ENCODE measurements around the gene NEDD9.

NEDD9 gene

DNA sequence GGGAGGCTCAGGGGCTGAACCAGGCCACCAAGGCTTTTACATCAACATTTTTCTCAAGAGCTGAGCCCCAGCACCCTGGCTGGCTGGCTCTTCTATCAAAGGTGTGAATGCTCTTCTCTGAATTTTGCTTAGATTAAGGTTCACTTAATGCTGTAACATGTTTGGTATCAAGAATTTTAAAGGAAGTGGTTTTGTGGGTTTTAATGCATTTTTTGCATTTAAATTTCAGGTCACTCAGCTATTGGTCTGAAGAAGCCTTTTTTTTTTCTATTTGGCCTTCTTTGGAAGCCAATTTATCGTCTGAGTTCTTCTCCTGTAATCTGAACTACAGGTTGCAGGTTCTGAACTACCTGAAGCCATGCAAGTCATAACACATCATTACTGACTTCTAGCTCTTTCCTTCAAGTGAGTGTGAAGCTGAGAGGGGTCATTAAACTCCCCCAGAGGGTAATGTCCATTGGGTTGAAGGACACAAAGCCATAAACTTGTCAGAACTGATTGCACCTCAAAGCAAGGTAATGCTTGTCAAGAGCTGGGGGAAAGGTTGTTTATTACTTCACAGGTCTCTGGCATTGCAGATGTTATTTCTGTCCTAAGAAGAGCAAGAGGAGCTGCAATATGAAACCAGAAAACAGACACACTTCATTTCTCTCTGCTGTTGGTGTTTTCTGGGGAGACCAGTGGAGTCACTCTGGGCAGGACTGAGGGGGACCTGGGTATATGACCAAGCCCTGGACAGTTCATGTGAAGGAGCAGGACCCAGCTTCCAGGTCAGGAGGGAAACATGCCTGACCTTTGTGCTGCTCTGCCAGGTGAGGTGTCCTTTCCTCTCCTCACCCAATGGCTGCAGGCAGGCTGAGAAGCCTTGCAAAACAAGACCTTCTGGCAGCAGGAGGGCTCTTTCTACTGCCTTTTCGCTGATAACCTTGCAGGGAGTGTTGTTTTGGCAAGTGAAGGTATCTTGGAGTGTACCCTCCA lies 26.1 kb upstream of the NEDD9 start:
- Histone ChIP-seq H3K27me3 (no peaks in the 10 kb centered on the region), H3K4me1 (ENCODE audit: control insufficient read depth in 1 of 2, insufficient read depth in 1 of 2, low read depth in 1 of 2, low read length in 1 of 2) (no peaks in the 10 kb centered on the region), H3K9me3 (no peaks in the 10 kb centered on the region), H3K4me3 (ENCODE audit: low read depth in 1 of 2, low read length in 1 of 2) (no peak overlapping the region), H3K27ac (peak overlapping the region; percentile 52), H3K36me3 (peaks cover 24% of the 10 kb centered on the region)
- TF ChIP-seq, protein P1, sequence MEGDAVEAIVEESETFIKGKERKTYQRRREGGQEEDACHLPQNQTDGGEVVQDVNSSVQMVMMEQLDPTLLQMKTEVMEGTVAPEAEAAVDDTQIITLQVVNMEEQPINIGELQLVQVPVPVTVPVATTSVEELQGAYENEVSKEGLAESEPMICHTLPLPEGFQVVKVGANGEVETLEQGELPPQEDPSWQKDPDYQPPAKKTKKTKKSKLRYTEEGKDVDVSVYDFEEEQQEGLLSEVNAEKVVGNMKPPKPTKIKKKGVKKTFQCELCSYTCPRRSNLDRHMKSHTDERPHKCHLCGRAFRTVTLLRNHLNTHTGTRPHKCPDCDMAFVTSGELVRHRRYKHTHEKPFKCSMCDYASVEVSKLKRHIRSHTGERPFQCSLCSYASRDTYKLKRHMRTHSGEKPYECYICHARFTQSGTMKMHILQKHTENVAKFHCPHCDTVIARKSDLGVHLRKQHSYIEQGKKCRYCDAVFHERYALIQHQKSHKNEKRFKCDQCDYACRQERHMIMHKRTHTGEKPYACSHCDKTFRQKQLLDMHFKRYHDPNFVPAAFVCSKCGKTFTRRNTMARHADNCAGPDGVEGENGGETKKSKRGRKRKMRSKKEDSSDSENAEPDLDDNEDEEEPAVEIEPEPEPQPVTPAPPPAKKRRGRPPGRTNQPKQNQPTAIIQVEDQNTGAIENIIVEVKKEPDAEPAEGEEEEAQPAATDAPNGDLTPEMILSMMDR (IDR thresholded peaks at IDR 0.05) = no peak

DNA sequence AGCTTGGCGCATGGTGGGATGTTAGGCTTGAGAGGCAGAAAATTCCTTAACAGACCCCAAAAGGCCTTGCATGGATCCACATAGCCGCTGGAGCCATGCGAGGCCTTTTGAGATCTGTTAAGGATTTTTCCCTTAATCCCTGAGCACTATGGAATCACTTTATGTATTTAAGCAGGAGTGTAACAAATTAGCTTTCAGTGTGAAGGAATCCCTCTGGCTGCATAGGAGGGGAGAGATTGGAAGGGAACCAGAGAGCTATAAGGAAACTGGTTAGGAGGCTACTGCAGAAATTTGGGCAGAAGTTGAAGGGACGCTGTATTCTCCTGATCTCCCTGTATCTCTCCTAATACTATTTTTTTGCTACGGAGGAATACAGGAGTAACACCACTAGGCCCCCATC lies 23.1 kb upstream of the NEDD9 start:
- TF ChIP-seq, protein P1 (IDR thresholded peaks at IDR 0.05) = no peak
- H3K4me1 ChIP-seq (ENCODE audit: control insufficient read depth in 1 of 2, insufficient read depth in 1 of 2, low read depth in 1 of 2, low read length in 1 of 2) = no peaks in the 10 kb centered on the region
- no peaks in the 10 kb centered on the region for H3K27me3 ChIP-seq
- H3K9me3 ChIP-seq = no peaks in the 10 kb centered on the region
- H3K27ac ChIP-seq = no peak overlapping the region
- no peak overlapping the region for H3K4me3 ChIP-seq (ENCODE audit: low read depth in 1 of 2, low read length in 1 of 2)
- H3K36me3 ChIP-seq = peaks cover 36% of the 10 kb centered on the region

DNA sequence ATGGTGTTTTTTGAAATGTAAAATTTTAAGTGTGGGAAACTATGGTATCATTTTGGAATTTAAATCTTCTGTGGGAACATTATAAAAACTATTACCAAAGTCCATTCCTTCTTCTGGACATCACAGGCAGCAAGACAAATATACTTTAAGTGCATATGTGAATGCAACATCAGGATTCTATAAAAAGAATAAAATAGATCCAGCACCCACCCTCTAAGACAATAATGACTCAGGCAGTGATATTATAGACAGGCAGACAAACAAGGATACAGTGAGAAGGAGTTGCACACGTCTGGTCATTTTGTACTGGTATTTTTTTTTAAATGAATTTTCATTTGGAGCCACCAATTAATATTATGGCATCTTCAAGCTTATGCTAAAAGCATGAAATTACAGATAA lies 21.1 kb upstream of the NEDD9 start:
- H3K27me3 ChIP-seq = no peaks in the 10 kb centered on the region
- no peaks in the 10 kb centered on the region for H3K9me3 ChIP-seq
- no peaks in the 10 kb centered on the region for H3K4me1 ChIP-seq (ENCODE audit: control insufficient read depth in 1 of 2, insufficient read depth in 1 of 2, low read depth in 1 of 2, low read length in 1 of 2)
- no peak overlapping the region for H3K4me3 ChIP-seq (ENCODE audit: low read depth in 1 of 2, low read length in 1 of 2)
- H3K27ac ChIP-seq = no peak overlapping the region
- H3K36me3 ChIP-seq = peaks cover 39% of the 10 kb centered on the region
- TF ChIP-seq, protein P1 (IDR thresholded peaks at IDR 0.05) = no peak

DNA sequence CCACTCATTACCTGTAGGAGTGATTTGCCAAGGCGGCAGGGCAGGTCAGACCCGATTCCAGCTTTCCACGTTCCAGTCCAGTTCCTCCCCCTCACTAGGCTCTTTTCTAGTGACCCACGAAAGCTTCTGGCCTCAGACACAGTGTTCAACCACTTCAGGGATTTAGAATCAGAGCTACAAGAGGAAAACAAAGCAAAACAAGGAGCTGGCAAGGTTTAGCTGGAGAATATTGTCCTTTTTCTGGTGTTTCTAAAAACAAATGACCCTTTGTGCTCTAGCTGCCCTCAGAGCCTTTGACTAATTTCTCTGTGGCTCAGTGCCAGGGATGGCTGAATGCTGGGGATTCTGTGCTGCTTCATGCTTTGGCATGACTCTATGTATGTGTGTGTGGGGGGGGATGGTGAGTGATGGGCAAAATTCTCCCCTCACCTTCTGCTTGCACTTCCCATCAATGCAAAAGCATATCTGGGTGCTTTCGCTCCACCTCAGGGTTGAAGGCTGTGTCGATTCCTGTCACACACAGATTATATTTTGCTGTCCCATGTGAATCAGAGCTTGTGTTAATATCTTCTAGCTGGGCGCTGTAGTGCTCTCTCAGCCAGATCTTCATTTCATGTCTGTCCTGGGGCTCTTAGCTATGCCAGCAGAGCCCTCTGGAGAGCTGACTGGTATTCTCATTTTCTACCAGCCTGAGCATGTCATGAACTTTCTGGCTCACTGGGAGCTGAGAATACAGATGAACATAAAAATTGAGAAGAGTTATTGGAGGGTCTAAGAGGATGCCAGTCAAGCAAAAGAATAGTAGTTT lies 19.3 kb upstream of the NEDD9 start:
- Histone ChIP-seq H3K4me1 (ENCODE audit: control insufficient read depth in 1 of 2, insufficient read depth in 1 of 2, low read depth in 1 of 2, low read length in 1 of 2) (no peaks in the 10 kb centered on the region), H3K27ac (no peak overlapping the region), H3K4me3 (ENCODE audit: low read depth in 1 of 2, low read length in 1 of 2) (no peak overlapping the region), H3K36me3 (peaks cover 38% of the 10 kb centered on the region), H3K9me3 (no peaks in the 10 kb centered on the region), H3K27me3 (no peaks in the 10 kb centered on the region)
- TF ChIP-seq, protein P1 (IDR thresholded peaks at IDR 0.05) = no peak

DNA sequence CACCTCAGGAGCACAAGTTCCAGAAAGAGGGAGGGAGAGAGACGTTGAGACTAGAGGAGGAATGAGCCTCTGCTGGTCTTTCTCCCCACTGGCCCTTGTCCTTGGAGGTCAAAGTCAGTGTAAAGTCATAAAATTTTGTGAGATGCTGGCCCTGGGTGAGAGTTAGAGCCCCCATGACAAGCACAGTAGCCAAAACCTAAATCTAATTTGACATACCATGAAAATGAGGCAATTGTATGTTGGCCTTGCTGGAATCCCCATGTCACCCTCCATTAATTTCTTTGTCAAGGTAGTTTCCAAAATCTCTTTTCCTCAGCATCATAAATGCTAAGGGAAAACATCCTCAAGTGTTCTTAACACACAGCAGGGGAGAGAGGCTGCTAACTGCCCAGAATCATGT lies 17.6 kb upstream of the NEDD9 start:
- TF ChIP-seq, protein P1 (IDR thresholded peaks at IDR 0.05) = no peak
- no peaks in the 10 kb centered on the region for H3K9me3 ChIP-seq
- no peaks in the 10 kb centered on the region for H3K27me3 ChIP-seq
- no peaks in the 10 kb centered on the region for H3K4me1 ChIP-seq (ENCODE audit: control insufficient read depth in 1 of 2, insufficient read depth in 1 of 2, low read depth in 1 of 2, low read length in 1 of 2)
- H3K4me3 ChIP-seq (ENCODE audit: low read depth in 1 of 2, low read length in 1 of 2) = no peak overlapping the region
- peaks cover 41% of the 10 kb centered on the region for H3K36me3 ChIP-seq
- H3K27ac ChIP-seq = no peak overlapping the region
